WI38 (cell line): ENCODE measurements around the gene PLPP4.

Experiments
- H3K4me3 ChIP-seq: 2 replicates; pipeline ENCODE4 v1.5.1; 2011; ENCODE audit warnings: low read depth, mild to moderate bottlenecking, control low read depth, low read length
- CTCF ChIP-seq: IDR thresholded peaks from 2 replicates; pipeline ENCODE4 v1.5.1; 2012; ENCODE audit warnings: low read depth, mild to moderate bottlenecking, control low read depth, low read length

The PLPP4 gene

DNA sequence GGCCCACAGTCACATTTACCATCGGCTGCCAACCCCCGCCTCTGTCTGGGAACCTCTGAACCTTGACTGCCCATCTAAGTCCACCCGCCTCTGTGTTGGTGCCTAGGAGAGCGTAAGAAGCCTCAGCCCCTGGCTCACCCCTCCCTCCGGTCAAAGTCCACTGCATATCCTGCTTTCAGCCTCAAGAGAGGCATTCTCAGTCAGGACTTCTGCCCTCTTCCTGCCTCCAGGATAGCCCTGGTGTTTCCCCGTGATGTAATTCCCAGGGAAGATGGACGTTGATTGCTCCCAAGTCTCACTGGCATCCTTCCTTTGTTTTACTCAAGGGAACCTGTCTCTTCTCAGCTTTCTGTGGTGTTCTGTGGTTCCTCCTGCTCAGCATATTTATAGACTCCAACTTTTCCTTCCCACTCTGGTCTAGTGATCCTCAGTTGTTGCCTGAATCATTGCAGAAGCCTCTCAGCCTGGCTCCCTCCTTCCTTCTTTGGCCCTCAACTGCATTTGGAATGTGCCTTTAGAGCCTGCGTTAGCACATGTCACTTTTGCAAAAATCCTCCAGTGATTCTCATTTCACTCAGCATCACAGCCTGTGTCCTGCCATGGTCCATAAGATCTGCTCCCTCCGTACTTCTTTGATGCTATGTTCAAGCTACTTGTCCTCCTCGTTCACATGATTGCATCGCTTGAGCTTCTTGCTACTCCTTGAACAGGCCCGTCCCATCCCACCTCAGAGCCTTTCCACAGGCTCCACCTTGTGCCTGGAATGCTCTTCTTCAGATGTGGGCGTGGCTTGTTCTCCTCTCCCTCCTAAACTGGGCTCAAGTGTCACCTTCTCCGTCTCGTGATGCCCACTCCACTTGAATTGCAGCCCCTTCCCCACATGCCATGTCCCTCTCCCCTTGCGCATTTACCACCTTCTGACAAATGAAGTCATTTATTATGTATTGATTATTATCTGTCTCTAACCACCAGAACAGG is 124.2 kb downstream of the PLPP4 start:
- H3K4me3 ChIP-seq: no peak overlapping the region
- no peak for TF ChIP-seq CTCF

GRCh38 chr10:120582753-120583152 is 125.7 kb downstream of the PLPP4 start:
- H3K4me3 ChIP-seq: no peak overlapping the region
- TF ChIP-seq CTCF: no peak

- H3K4me3 ChIP-seq: no peak overlapping the region
- no peak for TF ChIP-seq CTCF
Measured at GRCh38 chr10:120583424-120584108, 126.5 kb downstream of the PLPP4 start.

- no peak for TF ChIP-seq CTCF
- no peak overlapping the region for H3K4me3 ChIP-seq
Measured at GRCh38 chr10:120584786-120585185, 127.8 kb downstream of the PLPP4 start.

DNA sequence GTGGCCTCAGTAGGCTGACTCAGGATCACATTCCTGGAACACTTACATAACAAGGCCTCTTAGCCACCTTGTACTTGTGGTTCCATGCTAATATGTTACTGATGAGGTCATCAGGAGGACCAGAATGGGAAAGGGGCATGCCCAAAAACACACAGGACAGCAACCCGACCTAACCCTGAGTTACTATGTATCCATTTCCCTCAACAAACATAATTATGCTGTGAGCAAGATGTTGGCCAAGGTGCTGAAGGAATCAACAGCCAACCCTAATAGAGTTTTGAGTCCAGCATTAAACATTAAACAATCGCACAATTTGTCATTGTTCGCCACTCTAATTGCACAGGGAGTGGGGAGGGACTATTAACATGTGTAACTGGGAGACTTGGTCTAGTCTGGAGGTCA is 129.4 kb downstream of the PLPP4 start:
- no peak overlapping the region for H3K4me3 ChIP-seq
- TF ChIP-seq CTCF: no peak

- no peak for TF ChIP-seq CTCF
- no peak overlapping the region for H3K4me3 ChIP-seq
Measured at GRCh38 chr10:120587061-120587460, 130.0 kb downstream of the PLPP4 start.

- no peak for TF ChIP-seq CTCF
- no peak overlapping the region for H3K4me3 ChIP-seq
Measured at GRCh38 chr10:120588311-120588710, 131.3 kb downstream of the PLPP4 start.
